HG03442 (cell line): ENCODE results near the gene TYR.
"Not testable (repeated sequence)": the region's sequence is repeated elsewhere in the genome, so short reads cannot be mapped to it uniquely, and the experiment has no call there.

Experiments used
- ATAC-seq: cut with Tn5 transposase; IDR thresholded peaks from one replicate; pipeline ENCODE4 v1.9.1; 2021; ENCODE audit warnings: mild to moderate bottlenecking, moderate library complexity; ENCODE audit not compliant: unreplicated experiment

Gene TYR

GRCh38 chr11:89342880-89343572 is 165.4 kb downstream of the TYR start:
- not testable (repeated sequence) for ATAC-seq
